Parathyroid adenoma (tissue), 2 donors: ENCODE data around the gene DNASE1L2.

Experiments
- H2AFZ ChIP-seq: fragments of 300-600 bp; sonication (generic); one replicate; pipeline ENCODE4 v1.7.0; 2017; ENCODE audit warnings: antibody characterized with exemption, mild to moderate bottlenecking
- H3K27ac ChIP-seq: fragments of 300-600 bp; sonication (generic); one replicate; pipeline ENCODE4 v1.7.0; 2017
- H3K27me3 ChIP-seq: fragments of 300-600 bp; sonication (generic); one replicate; pipeline ENCODE4 v1.7.0; 2017; ENCODE audit warnings: low read length; ENCODE audit not compliant: control insufficient read depth, insufficient read depth
- H3K36me3 ChIP-seq: fragments of 300-600 bp; sonication (generic); one replicate; pipeline ENCODE4 v1.7.0; 2017; ENCODE audit warnings: low read length; ENCODE audit not compliant: control insufficient read depth, insufficient read depth
- H3K4me1 ChIP-seq: fragments of 300-600 bp; sonication (generic); one replicate; pipeline ENCODE4 v1.7.0; 2017; ENCODE audit warnings: control low read depth
- H3K4me2 ChIP-seq: fragments of 300-600 bp; sonication (generic); one replicate; pipeline ENCODE4 v1.7.0; 2017; ENCODE audit warnings: low read length
- H3K4me3 ChIP-seq: fragments of 300-600 bp; sonication (generic); one replicate; pipeline ENCODE4 v1.7.0; 2017; ENCODE audit warnings: low read depth, low read length
- H3K79me2 ChIP-seq: fragments of 300-600 bp; sonication (generic); one replicate; pipeline ENCODE4 v1.7.0; 2017; ENCODE audit warnings: control low read depth
- H3K9ac ChIP-seq: fragments of 300-600 bp; sonication (generic); one replicate; pipeline ENCODE4 v1.7.0; 2017; ENCODE audit warnings: mild to moderate bottlenecking
- H3K9me3 ChIP-seq: fragments of 300-600 bp; sonication (generic); one replicate; pipeline ENCODE4 v1.7.0; 2017; ENCODE audit warnings: low read length; ENCODE audit not compliant: control insufficient read depth
- TF ChIP-seq, protein P1 (sequence below): fragments of 300-600 bp; sonication (generic); IDR thresholded peaks from one replicate; pipeline ENCODE4 v1.7.0; 2017; ENCODE audit warnings: antibody characterized with exemption, mild to moderate bottlenecking
- donor health status: primary hyperparathyroidism.

DNASE1L2 gene

GRCh38 chr16:2228161-2228824 lies 8.0 kb upstream of the DNASE1L2 start:
- no peak overlapping the region for H3K27ac ChIP-seq
- H3K4me3 ChIP-seq: no peak overlapping the region
- no peaks in the 10 kb centered on the region for H3K9me3 ChIP-seq
- no peak overlapping the region for H3K9ac ChIP-seq
- H3K27me3 ChIP-seq: no peaks in the 10 kb centered on the region
- TF ChIP-seq, protein P1, sequence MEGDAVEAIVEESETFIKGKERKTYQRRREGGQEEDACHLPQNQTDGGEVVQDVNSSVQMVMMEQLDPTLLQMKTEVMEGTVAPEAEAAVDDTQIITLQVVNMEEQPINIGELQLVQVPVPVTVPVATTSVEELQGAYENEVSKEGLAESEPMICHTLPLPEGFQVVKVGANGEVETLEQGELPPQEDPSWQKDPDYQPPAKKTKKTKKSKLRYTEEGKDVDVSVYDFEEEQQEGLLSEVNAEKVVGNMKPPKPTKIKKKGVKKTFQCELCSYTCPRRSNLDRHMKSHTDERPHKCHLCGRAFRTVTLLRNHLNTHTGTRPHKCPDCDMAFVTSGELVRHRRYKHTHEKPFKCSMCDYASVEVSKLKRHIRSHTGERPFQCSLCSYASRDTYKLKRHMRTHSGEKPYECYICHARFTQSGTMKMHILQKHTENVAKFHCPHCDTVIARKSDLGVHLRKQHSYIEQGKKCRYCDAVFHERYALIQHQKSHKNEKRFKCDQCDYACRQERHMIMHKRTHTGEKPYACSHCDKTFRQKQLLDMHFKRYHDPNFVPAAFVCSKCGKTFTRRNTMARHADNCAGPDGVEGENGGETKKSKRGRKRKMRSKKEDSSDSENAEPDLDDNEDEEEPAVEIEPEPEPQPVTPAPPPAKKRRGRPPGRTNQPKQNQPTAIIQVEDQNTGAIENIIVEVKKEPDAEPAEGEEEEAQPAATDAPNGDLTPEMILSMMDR: no peak
- H3K4me2 ChIP-seq: no peak overlapping the region
- no peaks in the 10 kb centered on the region for H3K36me3 ChIP-seq
- no peak overlapping the region for H2AFZ ChIP-seq
- no peaks in the 10 kb centered on the region for H3K4me1 ChIP-seq
- peaks cover 27% of the 10 kb centered on the region for H3K79me2 ChIP-seq

GRCh38 chr16:2229091-2229490 lies 7.2 kb upstream of the DNASE1L2 start:
- no peak overlapping the region for H3K9ac ChIP-seq
- no peak overlapping the region for H3K4me3 ChIP-seq
- H3K4me1 ChIP-seq: no peaks in the 10 kb centered on the region
- TF ChIP-seq, protein P1: no peak
- H3K27ac ChIP-seq: no peak overlapping the region
- no peaks in the 10 kb centered on the region for H3K27me3 ChIP-seq
- H3K79me2 ChIP-seq: peaks cover 26% of the 10 kb centered on the region
- H3K36me3 ChIP-seq: no peaks in the 10 kb centered on the region
- H3K4me2 ChIP-seq: no peak overlapping the region
- H3K9me3 ChIP-seq: no peaks in the 10 kb centered on the region
- no peak overlapping the region for H2AFZ ChIP-seq

- H3K9me3 ChIP-seq: no peaks in the 10 kb centered on the region
- no peak overlapping the region for H3K4me2 ChIP-seq
- no peaks in the 10 kb centered on the region for H3K36me3 ChIP-seq
- no peak overlapping the region for H3K27ac ChIP-seq
- peaks cover 20% of the 10 kb centered on the region for H3K79me2 ChIP-seq
- no peaks in the 10 kb centered on the region for H3K27me3 ChIP-seq
- H3K9ac ChIP-seq: no peak overlapping the region
- no peak overlapping the region for H2AFZ ChIP-seq
- TF ChIP-seq, protein P1: no peak
- no peaks in the 10 kb centered on the region for H3K4me1 ChIP-seq
- H3K4me3 ChIP-seq: no peak overlapping the region
Measured at GRCh38 chr16:2229632-2230250, 6.5 kb upstream of the DNASE1L2 start.

GRCh38 chr16:2230376-2230775 lies 5.9 kb upstream of the DNASE1L2 start:
- TF ChIP-seq, protein P1: no peak
- Histone ChIP-seq H2AFZ (no peak overlapping the region), H3K27ac (no peak overlapping the region), H3K4me3 (no peak overlapping the region), H3K9me3 (no peaks in the 10 kb centered on the region), H3K27me3 (no peaks in the 10 kb centered on the region), H3K36me3 (no peaks in the 10 kb centered on the region), H3K79me2 (peaks cover 14% of the 10 kb centered on the region), H3K9ac (no peak overlapping the region), H3K4me1 (no peaks in the 10 kb centered on the region), H3K4me2 (no peak overlapping the region)
